ENCODE data around the gene SPTB.

DNA sequence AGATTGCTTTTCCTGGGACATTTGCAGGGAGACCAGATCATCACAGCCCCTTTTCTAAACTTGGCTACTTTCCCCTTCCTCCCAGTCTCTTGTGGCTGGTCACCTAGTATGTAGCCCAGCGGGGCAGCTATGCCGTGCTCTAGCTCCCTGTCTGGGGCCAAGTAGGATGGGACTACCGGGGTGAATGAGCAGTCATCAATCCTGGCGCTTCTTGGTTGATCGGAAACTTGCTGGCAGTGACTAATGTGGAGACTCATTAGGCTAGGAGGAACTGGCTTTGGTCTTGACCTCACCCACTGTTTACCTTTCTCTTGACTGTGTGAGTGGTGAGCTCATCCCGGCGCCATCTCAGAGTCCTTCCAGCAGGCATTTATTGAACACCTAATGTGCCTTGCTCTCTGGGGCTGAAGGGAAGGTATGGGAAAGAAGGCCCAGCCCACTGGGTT is 159.6 kb downstream of the SPTB start:
- TF ChIP-seq POLR2A (IDR thresholded peaks at IDR 0.05): no peak
- TF ChIP-seq, protein P1, sequence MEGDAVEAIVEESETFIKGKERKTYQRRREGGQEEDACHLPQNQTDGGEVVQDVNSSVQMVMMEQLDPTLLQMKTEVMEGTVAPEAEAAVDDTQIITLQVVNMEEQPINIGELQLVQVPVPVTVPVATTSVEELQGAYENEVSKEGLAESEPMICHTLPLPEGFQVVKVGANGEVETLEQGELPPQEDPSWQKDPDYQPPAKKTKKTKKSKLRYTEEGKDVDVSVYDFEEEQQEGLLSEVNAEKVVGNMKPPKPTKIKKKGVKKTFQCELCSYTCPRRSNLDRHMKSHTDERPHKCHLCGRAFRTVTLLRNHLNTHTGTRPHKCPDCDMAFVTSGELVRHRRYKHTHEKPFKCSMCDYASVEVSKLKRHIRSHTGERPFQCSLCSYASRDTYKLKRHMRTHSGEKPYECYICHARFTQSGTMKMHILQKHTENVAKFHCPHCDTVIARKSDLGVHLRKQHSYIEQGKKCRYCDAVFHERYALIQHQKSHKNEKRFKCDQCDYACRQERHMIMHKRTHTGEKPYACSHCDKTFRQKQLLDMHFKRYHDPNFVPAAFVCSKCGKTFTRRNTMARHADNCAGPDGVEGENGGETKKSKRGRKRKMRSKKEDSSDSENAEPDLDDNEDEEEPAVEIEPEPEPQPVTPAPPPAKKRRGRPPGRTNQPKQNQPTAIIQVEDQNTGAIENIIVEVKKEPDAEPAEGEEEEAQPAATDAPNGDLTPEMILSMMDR (IDR thresholded peaks at IDR 0.05): no peak
